Fibroblast of the aortic adventitia (primary cell): ENCODE measurements around the gene COMMD10. TPM values are rescaled to one million over a fixed set of nuclear protein-coding genes. Genes with fewer than 3 reads are reported as not detected.

Experiments
- DNase-seq: peaks from one replicate; pipeline ENCODE4 v3.0.0-alpha.2; 2010; ENCODE audit warnings: low read depth
- H3K4me3 ChIP-seq: 2 replicates; pipeline ENCODE4 v1.5.1; 2011; ENCODE audit warnings: low read depth, mild to moderate bottlenecking, control low read depth, low read length, moderate library complexity
- small RNA-seq: library from RNA; depleted of rRNA; stranded (forward); fragments of <200 nt; gene quantifications from one replicate; pipeline ENCODE3, GENCODE V24; 2012
- total RNA-seq: library from RNA; depleted of rRNA; stranded (reverse); fragments of >200 nt; gene quantifications from 2 replicates; pipeline ENCODE4 v1.2.3, GENCODE V29; 2012; ENCODE audit warnings: low replicate concordance
- TF ChIP-seq, protein P1 (sequence below): IDR thresholded peaks from 2 replicates; pipeline ENCODE4 v1.5.1; 2011; ENCODE audit warnings: mild to moderate bottlenecking, low read length, control low read depth, inconsistent platforms; ENCODE audit not compliant: insufficient read depth

Gene COMMD10
- total RNA-seq, 1 donor, result 37.3 TPM

DNA sequence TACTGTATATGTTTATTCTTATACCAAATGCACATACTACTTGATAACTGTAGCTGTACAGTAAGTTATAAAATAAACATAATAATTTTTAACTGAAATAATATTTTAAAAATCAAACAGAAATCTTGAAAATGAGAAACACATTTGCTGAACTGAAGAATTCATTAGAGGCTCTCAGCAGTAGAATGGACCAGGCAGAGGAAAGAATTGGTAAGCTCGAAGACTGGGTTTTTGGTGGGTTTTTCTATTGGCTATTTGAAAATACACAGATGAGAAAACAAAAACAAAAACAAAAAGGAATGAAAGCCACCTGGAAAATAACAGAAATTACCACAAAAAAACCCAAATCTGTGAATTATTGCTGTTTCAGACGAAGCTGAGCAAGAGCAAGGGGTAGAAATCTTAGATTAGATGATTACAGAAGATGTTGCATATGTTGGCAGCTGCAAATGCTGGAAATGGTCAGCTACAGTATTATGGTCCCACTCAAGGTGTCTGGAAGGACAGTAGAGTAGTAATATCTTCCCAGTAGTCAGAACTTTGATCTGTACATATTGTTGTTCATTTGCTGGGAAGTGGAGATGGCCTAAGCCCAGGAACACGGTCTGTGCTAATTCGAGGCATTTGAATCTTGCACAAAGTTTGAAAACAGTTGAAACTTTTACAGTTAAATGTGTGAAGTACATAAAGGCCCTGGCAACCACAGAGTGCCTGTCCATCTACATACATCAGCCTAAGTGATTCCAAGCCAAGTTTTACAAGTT is 233.4 kb downstream of the COMMD10 start:
- DNase-seq, result no peak
- TF ChIP-seq, protein P1, sequence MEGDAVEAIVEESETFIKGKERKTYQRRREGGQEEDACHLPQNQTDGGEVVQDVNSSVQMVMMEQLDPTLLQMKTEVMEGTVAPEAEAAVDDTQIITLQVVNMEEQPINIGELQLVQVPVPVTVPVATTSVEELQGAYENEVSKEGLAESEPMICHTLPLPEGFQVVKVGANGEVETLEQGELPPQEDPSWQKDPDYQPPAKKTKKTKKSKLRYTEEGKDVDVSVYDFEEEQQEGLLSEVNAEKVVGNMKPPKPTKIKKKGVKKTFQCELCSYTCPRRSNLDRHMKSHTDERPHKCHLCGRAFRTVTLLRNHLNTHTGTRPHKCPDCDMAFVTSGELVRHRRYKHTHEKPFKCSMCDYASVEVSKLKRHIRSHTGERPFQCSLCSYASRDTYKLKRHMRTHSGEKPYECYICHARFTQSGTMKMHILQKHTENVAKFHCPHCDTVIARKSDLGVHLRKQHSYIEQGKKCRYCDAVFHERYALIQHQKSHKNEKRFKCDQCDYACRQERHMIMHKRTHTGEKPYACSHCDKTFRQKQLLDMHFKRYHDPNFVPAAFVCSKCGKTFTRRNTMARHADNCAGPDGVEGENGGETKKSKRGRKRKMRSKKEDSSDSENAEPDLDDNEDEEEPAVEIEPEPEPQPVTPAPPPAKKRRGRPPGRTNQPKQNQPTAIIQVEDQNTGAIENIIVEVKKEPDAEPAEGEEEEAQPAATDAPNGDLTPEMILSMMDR, result no peak
- H3K4me3 ChIP-seq, result no peak overlapping the region

DNA sequence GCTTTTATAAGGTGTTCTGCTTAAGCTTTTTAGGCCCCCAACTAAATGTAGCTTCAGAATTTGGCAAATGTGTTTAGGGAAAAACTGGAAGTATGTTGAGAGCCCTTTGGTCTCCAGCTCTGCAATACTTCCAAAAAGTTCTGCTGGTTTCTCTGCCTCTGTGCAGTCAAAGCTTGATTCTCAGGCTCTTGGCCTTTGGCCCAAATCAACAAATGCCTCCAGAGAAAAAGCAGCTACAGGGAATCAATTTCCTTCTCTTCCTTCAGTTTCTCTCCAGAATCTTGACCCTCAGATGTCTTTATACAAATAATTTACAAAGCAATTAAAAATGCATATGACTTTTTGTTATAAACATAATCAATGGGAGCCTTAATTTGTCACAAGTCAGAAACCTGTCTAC is 235.7 kb downstream of the COMMD10 start:
- no peak overlapping the region for H3K4me3 ChIP-seq
- TF ChIP-seq, protein P1, result no peak
- DNase-seq, result peak; percentile 45

DNA sequence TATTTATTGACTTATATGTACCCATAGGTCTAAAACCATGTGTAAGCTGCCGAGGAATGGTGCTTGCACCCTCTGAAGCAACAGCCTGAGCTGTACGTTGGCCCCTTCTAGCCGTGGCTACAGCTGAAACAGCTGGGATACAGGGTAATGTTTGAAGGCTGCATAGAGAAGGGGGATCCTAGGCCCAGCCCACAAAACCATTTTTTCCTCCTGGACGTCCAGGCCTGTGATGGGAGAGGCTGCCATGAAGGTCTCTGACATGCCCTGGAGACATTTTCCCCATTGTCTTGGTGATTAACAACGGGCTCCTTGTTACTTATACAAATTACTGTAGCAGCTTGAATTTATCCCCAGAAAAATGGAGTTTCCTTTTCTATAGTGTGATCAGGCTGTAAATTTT is 244.7 kb downstream of the COMMD10 start:
- no peak overlapping the region for H3K4me3 ChIP-seq
- TF ChIP-seq, protein P1, result no peak
- no peak for DNase-seq

DNA sequence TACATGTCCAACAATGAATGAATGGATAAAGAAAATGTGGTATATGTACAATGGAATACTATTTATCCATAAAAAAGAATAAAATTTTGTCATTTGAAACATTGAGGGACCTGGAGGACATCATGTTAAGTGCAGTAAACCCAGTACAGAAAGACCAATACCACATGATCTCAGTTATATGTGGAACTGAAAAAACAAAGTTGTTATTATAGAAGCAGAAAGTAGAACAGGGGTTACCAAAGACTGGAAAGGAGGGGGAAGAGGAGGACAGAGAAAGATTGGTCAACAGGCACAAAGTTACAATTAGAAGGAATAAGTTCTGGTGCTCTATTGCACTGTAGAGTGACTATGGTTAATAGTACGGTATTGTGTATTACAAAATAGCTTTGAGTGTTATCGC is 256.0 kb downstream of the COMMD10 start:
- TF ChIP-seq, protein P1, result no peak
- no peak for DNase-seq
- H3K4me3 ChIP-seq, result no peak overlapping the region

Small RNA genes within 50 kb of the gene (small RNA-seq; reads per million reads assigned to genes)
- gene HMGN2P27 (not detected), gene RNU6-644P (not detected)

Other genes starting within 250 kb of the COMMD10 start
- 88.2 and 105 TPM in 2 replicates for gene ATG12, start 243.5 kb upstream of the COMMD10 start, total RNA-seq
- gene AP3S1, start 243.1 kb upstream of the COMMD10 start, total RNA-seq, result 109 and 237 TPM in 2 replicates
- 0.90 TPM in 1 of 2 replicates, not detected in the other for gene LVRN, start 122.5 kb upstream of the COMMD10 start, total RNA-seq
- gene ARL14EPL, start 52.6 kb upstream of the COMMD10 start, total RNA-seq, result 0.18 TPM in 1 of 2 replicates, not detected in the other